Fibroblast of skin of left quadriceps (primary cell): ENCODE measurements around the gene BTBD19.
A peak's percentile ranks its signal among the peaks of the same experiment; 100 is the strongest.
"Not testable (repeated sequence)": the region's sequence is repeated elsewhere in the genome, so short reads cannot be mapped to it uniquely, and the experiment has no call there.

Experiments
- DNase-seq, 2 experiments: peaks; one replicate each; pipeline ENCODE4 v3.0.0-alpha.2; 2013; ENCODE audit warnings: low read depth in 2 of 2

The BTBD19 gene

GRCh38 chr1:44788120-44788860 lies 20.0 kb upstream of the BTBD19 start, which contains the start of gene BEST4:
BEST4 (minus strand) TSS chr1:44788170; CDS start chr1:44787705, 465 bp downstream.
- DNase-seq = no peak

GRCh38 chr1:44790968-44791801 lies 17.1 kb upstream of the BTBD19 start:
- DNase-seq = no peak

DNA sequence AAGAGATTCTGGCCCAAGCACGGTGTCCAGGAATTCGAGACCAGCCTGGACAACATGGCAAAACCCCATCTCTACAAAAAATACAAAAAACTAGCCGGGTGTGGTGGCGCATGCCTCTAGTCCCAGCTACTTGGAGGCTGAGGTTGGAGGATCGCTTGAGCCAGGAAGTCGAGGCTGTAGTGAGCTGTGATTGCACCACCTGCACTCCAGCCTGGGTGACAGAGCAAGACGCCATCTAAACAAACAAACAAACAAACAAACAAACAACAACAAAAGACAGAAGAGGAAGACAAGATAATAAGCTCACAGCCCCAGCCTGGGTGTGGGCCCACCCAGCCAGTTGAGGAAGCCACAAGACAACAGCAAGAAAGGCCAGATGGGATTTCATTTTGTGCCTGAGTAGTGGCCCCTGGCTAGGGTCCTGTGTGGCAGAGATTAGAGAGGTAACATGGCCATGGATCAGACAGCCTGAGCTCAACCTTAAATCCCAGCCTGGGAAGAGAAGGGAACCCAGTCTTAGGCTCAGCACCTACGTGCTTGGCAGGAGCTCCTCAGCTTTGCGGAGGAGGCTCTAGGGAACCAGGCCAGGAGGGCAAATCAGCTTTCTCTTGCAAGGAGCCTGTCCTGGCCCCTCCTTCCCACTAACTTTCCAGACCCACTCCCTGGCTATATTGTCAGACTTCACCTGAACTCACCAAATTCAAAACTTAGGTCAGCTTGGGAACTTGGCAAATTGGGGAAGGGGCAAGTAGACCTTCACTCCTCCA lies 15.4 kb upstream of the BTBD19 start:
- no peak for DNase-seq

DNA sequence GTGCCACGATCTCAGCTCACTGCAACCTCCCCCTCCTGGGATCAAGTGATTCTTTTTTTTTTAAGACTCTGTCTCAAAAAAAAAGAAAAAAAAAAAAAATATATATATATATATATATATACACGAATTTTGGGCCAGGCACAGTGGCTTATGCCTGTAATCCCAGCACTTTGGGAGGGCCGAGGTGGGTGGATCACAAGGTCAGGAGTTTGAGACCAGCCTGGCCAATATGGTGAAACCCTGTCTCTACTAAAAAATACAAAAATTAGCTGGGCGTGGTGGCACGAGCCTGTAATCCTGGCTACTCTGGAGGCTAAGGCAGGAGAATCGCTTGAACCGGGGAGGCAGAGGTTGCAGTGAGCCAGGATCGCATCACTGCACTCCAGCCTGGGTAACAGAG lies 10.4 kb upstream of the BTBD19 start:
- not testable (repeated sequence) for DNase-seq

- DNase-seq = no peak
Observed at GRCh38 chr1:44798481-44799365, 9.6 kb upstream of the BTBD19 start.

DNA sequence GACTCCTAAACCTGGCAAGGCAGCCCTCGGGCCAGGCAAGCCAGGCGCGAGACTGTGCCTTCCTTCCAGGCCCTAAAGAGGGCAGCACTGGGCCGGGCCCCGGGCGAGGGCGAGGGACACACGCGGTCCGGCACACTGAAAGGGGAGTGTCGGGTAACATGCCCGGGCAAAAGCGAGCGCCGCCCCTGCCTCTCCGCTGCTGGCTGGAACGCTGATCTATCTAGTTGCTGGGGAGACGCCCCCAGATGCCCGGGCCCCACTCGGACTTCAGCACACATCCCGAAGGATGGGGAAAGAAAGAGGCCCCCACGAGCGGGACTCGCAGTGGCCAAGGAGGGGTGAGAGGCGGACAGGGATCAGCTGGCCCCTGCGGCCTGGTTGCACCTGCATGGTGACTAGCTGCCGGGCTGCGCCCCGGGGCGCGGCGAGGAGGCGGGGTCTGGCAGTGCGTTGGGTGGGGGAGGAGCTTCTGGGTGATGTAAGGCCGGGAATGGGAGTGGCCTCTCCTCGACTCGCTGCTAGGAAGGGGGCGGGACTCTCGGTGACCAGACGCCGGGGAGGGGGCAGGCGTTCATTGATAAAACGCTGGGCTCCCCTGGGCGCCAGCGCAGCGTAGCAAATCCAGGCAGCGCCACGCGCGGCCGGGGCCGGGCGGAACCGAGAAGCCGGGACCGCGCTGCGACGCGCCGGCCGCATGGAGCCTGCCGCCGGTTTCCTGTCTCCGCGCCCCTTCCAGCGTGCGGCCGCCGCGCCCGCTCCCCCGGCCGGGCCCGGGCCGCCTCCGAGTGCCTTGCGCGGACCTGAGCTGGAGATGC lies 8.3 kb upstream of the BTBD19 start, which contains the start of gene PLK3:
Gene PLK3 (plus strand): TSS at position 608 of the 815 bp plus-strand sequence. CDS start 87 bp downstream, at position 695.
- peak; percentile 93 to 94 for DNase-seq

DNA sequence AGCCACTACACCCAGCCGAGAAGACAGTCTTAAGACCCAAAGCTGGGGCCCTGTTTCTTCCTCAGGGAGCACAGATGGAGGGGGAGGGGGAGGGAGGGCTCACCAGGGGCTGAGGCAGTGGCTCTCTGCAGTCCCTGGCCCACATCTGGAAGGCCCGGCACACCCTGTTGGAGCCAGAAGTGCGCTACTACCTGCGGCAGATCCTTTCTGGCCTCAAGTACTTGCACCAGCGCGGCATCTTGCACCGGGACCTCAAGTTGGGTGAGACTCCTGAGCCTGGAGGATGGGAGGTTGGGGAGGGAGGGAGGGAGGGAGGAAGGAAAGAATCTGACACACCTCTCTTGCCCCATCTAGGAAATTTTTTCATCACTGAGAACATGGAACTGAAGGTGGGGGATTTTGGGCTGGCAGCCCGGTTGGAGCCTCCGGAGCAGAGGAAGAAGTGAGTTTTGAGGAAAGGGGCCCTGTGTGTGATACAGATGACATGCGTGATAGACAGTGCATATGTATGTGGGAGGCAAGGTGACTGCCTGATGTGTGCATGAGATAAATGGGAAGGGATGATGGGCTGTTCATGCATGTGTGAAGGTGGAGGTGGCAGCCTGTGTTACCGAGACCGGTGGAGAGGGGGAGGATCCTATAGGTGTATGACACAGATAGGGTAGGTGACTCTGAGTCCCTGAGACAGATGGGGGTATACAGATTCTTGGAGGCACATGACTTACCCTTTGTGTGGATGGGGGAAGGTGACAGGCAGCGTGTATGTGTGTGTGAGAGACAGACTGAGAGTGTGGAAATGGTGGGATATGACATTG lies 6.6 kb upstream of the BTBD19 start:
- DNase-seq = no peak

- no peak for DNase-seq
Observed at GRCh38 chr1:44802306-44803061, 5.8 kb upstream of the BTBD19 start.

DNA sequence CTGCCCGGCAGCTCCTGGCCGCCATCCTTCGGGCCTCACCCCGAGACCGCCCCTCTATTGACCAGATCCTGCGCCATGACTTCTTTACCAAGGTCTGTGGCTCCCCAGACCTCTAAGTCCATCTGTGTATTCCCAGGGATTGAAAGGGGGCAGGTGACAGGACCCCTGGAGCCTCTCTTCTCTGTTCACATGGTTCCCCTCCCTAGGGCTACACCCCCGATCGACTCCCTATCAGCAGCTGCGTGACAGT lies 5.3 kb upstream of the BTBD19 start:
- DNase-seq = no peak

GRCh38 chr1:44803312-44804095 lies 4.8 kb upstream of the BTBD19 start:
- DNase-seq = no peak

DNA sequence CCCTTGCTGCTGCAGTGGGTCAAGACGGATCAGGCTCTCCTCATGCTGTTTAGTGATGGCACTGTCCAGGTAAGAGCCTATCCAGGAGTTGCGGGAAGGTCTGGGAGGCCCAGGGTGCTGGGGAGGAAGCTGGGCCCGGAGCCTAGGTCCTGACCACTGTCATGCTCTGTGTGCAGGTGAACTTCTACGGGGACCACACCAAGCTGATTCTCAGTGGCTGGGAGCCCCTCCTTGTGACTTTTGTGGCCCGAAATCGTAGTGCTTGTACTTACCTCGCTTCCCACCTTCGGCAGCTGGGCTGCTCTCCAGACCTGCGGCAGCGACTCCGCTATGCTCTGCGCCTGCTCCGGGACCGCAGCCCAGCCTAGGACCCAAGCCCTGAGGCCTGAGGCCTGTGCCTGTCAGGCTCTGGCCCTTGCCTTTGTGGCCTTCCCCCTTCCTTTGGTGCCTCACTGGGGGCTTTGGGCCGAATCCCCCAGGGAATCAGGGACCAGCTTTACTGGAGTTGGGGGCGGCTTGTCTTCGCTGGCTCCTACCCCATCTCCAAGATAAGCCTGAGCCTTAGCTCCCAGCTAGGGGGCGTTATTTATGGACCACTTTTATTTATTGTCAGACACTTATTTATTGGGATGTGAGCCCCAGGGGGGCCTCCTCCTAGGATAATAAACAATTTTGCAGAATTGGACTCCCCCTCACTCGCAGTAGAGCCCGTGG lies 2.9 kb upstream of the BTBD19 start:
- DNase-seq = no peak

DNA sequence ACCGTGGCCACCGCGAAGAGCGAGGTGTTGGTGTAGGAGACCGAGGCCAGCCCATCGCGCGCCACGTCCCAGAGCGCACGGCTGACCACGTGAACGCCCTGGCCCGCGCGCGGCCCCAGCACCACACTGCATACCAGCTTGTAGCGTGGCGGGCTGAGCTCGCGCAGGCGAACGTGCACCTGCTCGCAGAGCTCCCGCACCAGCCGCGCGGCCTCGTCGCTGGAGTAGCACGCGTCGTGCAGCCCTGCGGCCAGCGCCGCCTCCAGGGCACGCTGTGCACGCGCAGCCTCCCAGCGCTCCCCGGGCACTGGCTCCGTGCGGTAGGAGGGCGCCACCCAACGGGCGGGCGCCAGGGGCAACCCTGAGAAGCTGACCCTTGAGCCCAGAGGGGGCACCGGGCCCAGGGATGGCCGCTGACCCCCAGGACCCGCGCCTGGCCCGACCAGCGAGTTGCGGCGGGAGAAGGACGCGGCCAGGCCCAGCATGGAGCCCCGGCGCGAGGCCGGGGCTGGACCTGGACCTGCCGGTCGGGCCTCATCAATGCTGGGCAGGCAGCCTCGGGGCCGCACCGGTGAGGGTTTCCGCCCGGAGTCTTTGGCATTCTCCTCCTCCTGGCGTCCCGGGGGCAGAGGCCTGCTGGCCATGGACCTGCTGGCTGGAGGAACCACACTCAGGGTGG lies 2.2 kb upstream of the BTBD19 start:
- DNase-seq = no peak

DNA sequence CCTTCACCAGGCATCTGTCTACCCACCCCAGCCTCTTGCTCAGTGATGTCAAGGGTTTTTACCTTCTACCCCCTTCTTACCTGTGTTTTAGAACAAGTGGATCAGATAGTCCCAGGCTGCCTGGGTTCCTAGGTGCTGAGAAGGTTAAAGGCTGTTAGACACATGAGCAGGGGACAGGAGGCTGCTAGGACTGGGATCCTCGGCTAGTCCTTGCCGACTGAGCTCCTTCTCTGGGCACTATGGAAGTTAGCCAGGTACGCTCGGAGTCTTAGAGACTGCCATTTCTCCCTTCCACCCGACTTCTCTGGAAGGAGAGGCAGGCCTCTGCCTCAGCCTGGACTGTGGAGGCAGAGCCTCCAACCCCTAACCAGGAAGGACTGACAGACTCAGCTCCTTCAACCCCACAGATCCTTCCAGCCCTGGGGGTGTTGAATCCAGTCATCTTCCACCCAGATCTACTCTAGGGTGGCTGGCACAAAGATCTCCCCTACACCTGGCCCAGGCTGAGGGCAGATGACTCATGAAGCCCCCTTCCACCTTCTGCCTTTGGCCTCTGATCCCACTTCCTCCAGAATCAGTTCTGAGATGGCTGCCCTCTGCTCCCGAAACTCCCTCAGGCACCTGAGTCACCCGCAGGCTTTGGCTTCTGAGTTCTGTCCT lies 1.5 kb upstream of the BTBD19 start, which contains the start of gene DYNLT4:
Gene DYNLT4 (minus strand): TSS at position 648 of the 660 bp plus-strand sequence. CDS start 683 bp downstream, outside the sequence.
- no peak for DNase-seq

- DNase-seq = peak; percentile 97
Observed at GRCh38 chr1:44807364-44808062, 810 bp upstream of the BTBD19 start.
